Activated CD8-positive, alpha-beta T cell treated with anti-CD3 and anti-CD28 coated beads for 36 hours (primary cell): ENCODE measurements around the gene ABHD8. TPM values are rescaled to one million over a fixed set of nuclear protein-coding genes. Genes with fewer than 3 reads are reported as not detected.

Experiments used
- ATAC-seq: fragments of 200-7000 bp; cut with Tn5 transposase; one replicate; pipeline ENCODE4 v1.10.0; 2021; ENCODE audit warnings: mild to moderate bottlenecking, moderate library complexity
- CTCF ChIA-PET: fragments of 350-600 bp; sonication (Branson Sonifier 250); formaldehyde crosslinking; loops from one replicate; lab custom pipeline; 2021; ENCODE audit warnings: antibody characterized with exemption; lab: Charles Lee
- POLR2A ChIA-PET: fragments of 350-600 bp; sonication (Branson Sonifier 250); formaldehyde crosslinking; loops from one replicate; lab custom pipeline; 2021; ENCODE audit warnings: antibody characterized with exemption; lab: Charles Lee
- DNase-seq: peaks from one replicate; pipeline ENCODE4 v3.0.0-alpha.2; 2020
- H3K27ac Mint-ChIP-seq: one replicate; pipeline ENCODE4 v1.8.0; 2021; ENCODE audit warnings: mild to moderate bottlenecking, mixed read lengths
- H3K27me3 Mint-ChIP-seq: one replicate; pipeline ENCODE4 v1.8.0; 2021; ENCODE audit warnings: mixed read lengths
- H3K36me3 Mint-ChIP-seq: one replicate; pipeline ENCODE4 v1.8.0; 2021; ENCODE audit warnings: low read depth, mixed read lengths
- H3K4me1 Mint-ChIP-seq: one replicate; pipeline ENCODE4 v1.8.0; 2021; ENCODE audit warnings: low read depth, mixed read lengths
- H3K4me3 Mint-ChIP-seq: one replicate; pipeline ENCODE4 v1.8.0; 2021; ENCODE audit warnings: mild to moderate bottlenecking, moderate library complexity, mixed read lengths
- H3K9me3 Mint-ChIP-seq: one replicate; pipeline ENCODE4 v1.8.0; 2021; ENCODE audit warnings: mixed read lengths
- intact Hi-C: fragments of 100-400 bp; cut with micrococcal nuclease; formaldehyde crosslinking; loops from one replicate; pipeline ENCODE4 v1.10.0; 2022
- total RNA-seq, 2 experiments: library from RNA; stranded (reverse); gene quantifications; one replicate each; pipeline ENCODE4 v1.2.3, GENCODE V29; 2021
- TF ChIP-seq, protein P1 (sequence below): fragments of 200-600 bp; IDR thresholded peaks from one replicate; pipeline ENCODE4 v1.8.0; 2022; ENCODE audit warnings: antibody characterized with exemption, mild to moderate bottlenecking

ABHD8 gene
- total RNA-seq, 2 experiments from 2014 or later = 5.0 to 6.0 TPM

GRCh38 chr19:17244618-17245534 is 58.3 kb downstream of the ABHD8 start:
- H3K4me3 Mint-ChIP-seq = peak overlapping the region; percentile 52
- DNase-seq = no peak
- no peak for ATAC-seq
- ChIA-PET CTCF (interaction anchor here (2.0 kb wide), 1 partner anchor 9 kb away, joined by 9 read pairs; no protein-coding TSS in a partner anchor), POLR2A (interaction anchor here (1.6 kb wide), 1 partner anchor 9 kb away, joined by 5 read pairs; no protein-coding TSS in a partner anchor)
- TF ChIP-seq, protein P1, sequence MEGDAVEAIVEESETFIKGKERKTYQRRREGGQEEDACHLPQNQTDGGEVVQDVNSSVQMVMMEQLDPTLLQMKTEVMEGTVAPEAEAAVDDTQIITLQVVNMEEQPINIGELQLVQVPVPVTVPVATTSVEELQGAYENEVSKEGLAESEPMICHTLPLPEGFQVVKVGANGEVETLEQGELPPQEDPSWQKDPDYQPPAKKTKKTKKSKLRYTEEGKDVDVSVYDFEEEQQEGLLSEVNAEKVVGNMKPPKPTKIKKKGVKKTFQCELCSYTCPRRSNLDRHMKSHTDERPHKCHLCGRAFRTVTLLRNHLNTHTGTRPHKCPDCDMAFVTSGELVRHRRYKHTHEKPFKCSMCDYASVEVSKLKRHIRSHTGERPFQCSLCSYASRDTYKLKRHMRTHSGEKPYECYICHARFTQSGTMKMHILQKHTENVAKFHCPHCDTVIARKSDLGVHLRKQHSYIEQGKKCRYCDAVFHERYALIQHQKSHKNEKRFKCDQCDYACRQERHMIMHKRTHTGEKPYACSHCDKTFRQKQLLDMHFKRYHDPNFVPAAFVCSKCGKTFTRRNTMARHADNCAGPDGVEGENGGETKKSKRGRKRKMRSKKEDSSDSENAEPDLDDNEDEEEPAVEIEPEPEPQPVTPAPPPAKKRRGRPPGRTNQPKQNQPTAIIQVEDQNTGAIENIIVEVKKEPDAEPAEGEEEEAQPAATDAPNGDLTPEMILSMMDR = no peak
- H3K27ac Mint-ChIP-seq = no peak overlapping the region
- H3K36me3 Mint-ChIP-seq = no peaks in the 10 kb centered on the region
- peaks cover 9% of the 10 kb centered on the region for H3K4me1 Mint-ChIP-seq
- H3K9me3 Mint-ChIP-seq = no peaks in the 10 kb centered on the region
- peaks cover 7% of the 10 kb centered on the region for H3K27me3 Mint-ChIP-seq
- intact Hi-C loops = no loop called here

GRCh38 chr19:17243830-17244617 is 59.2 kb downstream of the ABHD8 start:
- peak overlapping the region; percentile 52 for H3K4me3 Mint-ChIP-seq
- H3K27ac Mint-ChIP-seq = no peak overlapping the region
- ATAC-seq = no peak
- POLR2A ChIA-PET = interaction anchor here (1.1 to 1.6 kb wide), 4 partner anchors 8 to 62 kb away, joined by 3 to 5 read pairs (median 4); no protein-coding TSS in a partner anchor
- no peaks in the 10 kb centered on the region for H3K36me3 Mint-ChIP-seq
- peaks cover 7% of the 10 kb centered on the region for H3K27me3 Mint-ChIP-seq
- intact Hi-C loops = no loop called here
- TF ChIP-seq, protein P1 = no peak
- H3K4me1 Mint-ChIP-seq = peaks cover 9% of the 10 kb centered on the region
- H3K9me3 Mint-ChIP-seq = no peaks in the 10 kb centered on the region
- no peak for DNase-seq
- CTCF ChIA-PET = interaction anchor here (2.0 to 2.5 kb wide), 2 partner anchors 8 to 16 kb away, joined by 9 to 11 read pairs; no protein-coding TSS in a partner anchor

- DNase-seq = no peak
- intact Hi-C loops = no loop called here
- no peak for ATAC-seq
- H3K27ac Mint-ChIP-seq = no peak overlapping the region
- no peaks in the 10 kb centered on the region for H3K36me3 Mint-ChIP-seq
- ChIA-PET CTCF (interaction anchor here (0.9 to 2.5 kb wide), 4 partner anchors 8 to 143 kb away, joined by 3 to 11 read pairs (median 6); no protein-coding TSS in a partner anchor), POLR2A (interaction anchor here (1.1 to 1.4 kb wide), 3 partner anchors 15 to 63 kb away, joined by 3 to 5 read pairs (median 4); no protein-coding TSS in a partner anchor)
- H3K9me3 Mint-ChIP-seq = no peaks in the 10 kb centered on the region
- peaks cover 7% of the 10 kb centered on the region for H3K27me3 Mint-ChIP-seq
- peaks cover 9% of the 10 kb centered on the region for H3K4me1 Mint-ChIP-seq
- no peak overlapping the region for H3K4me3 Mint-ChIP-seq
- TF ChIP-seq, protein P1 = no peak
Measured at GRCh38 chr19:17243211-17243829, 59.9 kb downstream of the ABHD8 start.

GRCh38 chr19:17242431-17243208 is 60.6 kb downstream of the ABHD8 start:
- no peak for DNase-seq
- intact Hi-C loops = no loop called here
- POLR2A ChIA-PET = interaction anchor here (0.6 to 1.4 kb wide), 3 partner anchors 11 to 64 kb away, joined by 3 to 4 read pairs (median 3); no protein-coding TSS in a partner anchor

More at GRCh38 chr19:17242431-17243208, 60.6 kb downstream of the ABHD8 start:
- no peak for ATAC-seq
- Mint-ChIP-seq H3K9me3 (no peaks in the 10 kb centered on the region), H3K36me3 (no peaks in the 10 kb centered on the region), H3K4me1 (peaks cover 9% of the 10 kb centered on the region), H3K27ac (no peak overlapping the region), H3K27me3 (peaks cover 5% of the 10 kb centered on the region), H3K4me3 (no peak overlapping the region)
- CTCF ChIA-PET = interaction anchor here (0.9 to 2.5 kb wide), 4 partner anchors 7 to 144 kb away, joined by 3 to 11 read pairs (median 6); no protein-coding TSS in a partner anchor
- TF ChIP-seq, protein P1 = no peak
